ENCODE data around the gene ZNF385C.
"Not testable (repeated sequence)": the region's sequence is repeated elsewhere in the genome, so short reads cannot be mapped to it uniquely, and the experiment has no call there.

DNA sequence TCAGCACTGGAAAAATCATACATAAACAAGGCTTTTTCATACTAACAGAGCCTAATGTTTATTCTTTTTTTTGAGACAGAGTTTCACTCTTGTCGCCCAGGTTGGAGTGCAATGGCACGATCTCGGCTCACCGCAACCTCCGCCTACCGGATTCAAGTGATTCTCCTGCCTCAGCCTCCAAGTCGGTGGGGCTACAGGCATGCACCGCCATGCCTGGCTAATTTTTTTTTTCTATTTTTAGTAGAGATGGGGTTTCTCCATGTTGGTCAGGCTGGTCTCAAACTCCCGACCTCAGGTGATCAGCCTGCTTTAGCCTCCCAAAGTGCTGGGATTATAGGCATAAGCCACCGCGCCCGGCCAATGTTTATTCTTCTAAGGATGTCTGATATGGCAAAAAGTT, 84.5 kb downstream of the ZNF385C start:
- TF ChIP-seq, protein P1, sequence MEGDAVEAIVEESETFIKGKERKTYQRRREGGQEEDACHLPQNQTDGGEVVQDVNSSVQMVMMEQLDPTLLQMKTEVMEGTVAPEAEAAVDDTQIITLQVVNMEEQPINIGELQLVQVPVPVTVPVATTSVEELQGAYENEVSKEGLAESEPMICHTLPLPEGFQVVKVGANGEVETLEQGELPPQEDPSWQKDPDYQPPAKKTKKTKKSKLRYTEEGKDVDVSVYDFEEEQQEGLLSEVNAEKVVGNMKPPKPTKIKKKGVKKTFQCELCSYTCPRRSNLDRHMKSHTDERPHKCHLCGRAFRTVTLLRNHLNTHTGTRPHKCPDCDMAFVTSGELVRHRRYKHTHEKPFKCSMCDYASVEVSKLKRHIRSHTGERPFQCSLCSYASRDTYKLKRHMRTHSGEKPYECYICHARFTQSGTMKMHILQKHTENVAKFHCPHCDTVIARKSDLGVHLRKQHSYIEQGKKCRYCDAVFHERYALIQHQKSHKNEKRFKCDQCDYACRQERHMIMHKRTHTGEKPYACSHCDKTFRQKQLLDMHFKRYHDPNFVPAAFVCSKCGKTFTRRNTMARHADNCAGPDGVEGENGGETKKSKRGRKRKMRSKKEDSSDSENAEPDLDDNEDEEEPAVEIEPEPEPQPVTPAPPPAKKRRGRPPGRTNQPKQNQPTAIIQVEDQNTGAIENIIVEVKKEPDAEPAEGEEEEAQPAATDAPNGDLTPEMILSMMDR (conservative IDR thresholded peaks at IDR 0.05) = not testable (repeated sequence)
- TF ChIP-seq ZFX (IDR thresholded peaks at IDR 0.05) = not testable (repeated sequence)
